PC-9 (cell line): ENCODE data around the gene PARP9.

Experiments
- CTCF ChIP-seq: fragments of 200-600 bp; sonication (generic); conservative IDR thresholded peaks from 2 replicates; pipeline ENCODE4 v1.6.1; 2017; ENCODE audit warnings: mixed run types, antibody characterized with exemption, mild to moderate bottlenecking, moderate library complexity
- EZH2 ChIP-seq: fragments of 200-600 bp; sonication (generic); IDR thresholded peaks from 2 replicates; pipeline ENCODE4 v1.8.0; 2017; ENCODE audit warnings: antibody characterized with exemption, low read depth

- TF ChIP-seq CTCF (no peak), EZH2 (no peak)
Observed at GRCh38 chr3:122562923-122563716, 980 bp downstream of the PARP9 start.
